Sigmoid colon (tissue), 7 donors: ENCODE results near the gene FRRS1. TPM values are rescaled to one million over a fixed set of nuclear protein-coding genes. Genes with fewer than 3 reads are reported as not detected.

Experiments used
- DNase-seq: peaks from one replicate; pipeline ENCODE4 v3.0.0-alpha.2; 2019
- H3K27ac ChIP-seq, 4 donors: fragments of 200-600 bp; sonication (generic); one replicate each; pipeline ENCODE4 v1.5.1; 2016 to 2019; ENCODE audit warnings: mild to moderate bottlenecking in 1 of 4
- H3K27me3 ChIP-seq, 3 donors: fragments of 200-600 bp; sonication (generic); one replicate each; pipeline ENCODE4 v1.5.1; 2019; ENCODE audit warnings: mild to moderate bottlenecking in 1 of 3
- H3K36me3 ChIP-seq, 4 donors: fragments of 200-600 bp; sonication (generic); one replicate each; pipeline ENCODE4 v1.5.1; 2016 to 2019
- H3K4me1 ChIP-seq, 4 donors: fragments of 200-600 bp; sonication (generic); one replicate each; pipeline ENCODE4 v1.5.1; 2017 to 2019
- H3K4me3 ChIP-seq, 4 donors: fragments of 200-600 bp; sonication (generic); one replicate each; pipeline ENCODE4 v1.5.1; 2017 to 2019; ENCODE audit warnings: mild to moderate bottlenecking in 2 of 4, moderate library complexity in 1 of 4
- H3K9me3 ChIP-seq, 4 donors: fragments of 200-600 bp in 3 of 4; sonication (generic) in 3 of 4; one replicate each; pipeline versions ENCODE4 v1.5.1 to v1.6.1; 2013 to 2019
- CTCF ChIP-seq, 4 experiments: fragments of 450-650 bp in 3 of 4; fragments of 200-600 bp in 1 of 4; IDR thresholded peaks; one replicate each; pipeline ENCODE4 v1.5.1; 2016 to 2019; ENCODE audit warnings: antibody characterized with exemption in 4 of 4, mild to moderate bottlenecking in 3 of 4, moderate library complexity in 2 of 4
- EP300 ChIP-seq, 4 donors: sonication (generic); formaldehyde crosslinking; IDR thresholded peaks; one replicate each; pipeline ENCODE4 v1.6.1; 2017; ENCODE audit warnings: antibody characterized with exemption in 4 of 4
- POLR2A ChIP-seq, 2 donors: fragments of 450-650 bp; IDR thresholded peaks; one replicate each; pipeline ENCODE4 v1.6.1; 2016; ENCODE audit warnings: antibody characterized with exemption in 2 of 2, mild to moderate bottlenecking in 2 of 2, moderate library complexity in 2 of 2
- POLR2AphosphoS5 ChIP-seq, 4 donors: sonication (generic); formaldehyde crosslinking; IDR thresholded peaks; one replicate each; pipeline ENCODE4 v1.6.1; 2017; ENCODE audit warnings: antibody characterized with exemption in 4 of 4
- WGBS, 2 donors: extraction: QIAGEN DNeasy Blood & Tissue Kit; methylation state at CpG; one replicate each; pipeline ENCODE4 v1.1.7; 2013; 5-methylcytosine and 5-hydroxymethylcytosine counted together
- intact Hi-C: fragments of 100-400 bp; cut with DNase I; formaldehyde crosslinking; loops from one replicate; pipeline ENCODE4 v1.15.1; 2023
- polyA plus RNA-seq, 3 donors: library from polyadenylated mRNA; stranded (reverse); fragments of 200-250 nt; gene quantifications; one replicate each; pipeline ENCODE4 v1.2.3, GENCODE V29; 2013
- total RNA-seq, 4 donors: library from RNA; depleted of rRNA; stranded (reverse); fragments of >200 nt; gene quantifications; one replicate each; pipeline ENCODE4 v1.1.0, GENCODE V29; 2016
- donor health status: healthy with polysubstance abuse.
- donor health status: Bipolar disorder and iron deficiency.
- donor health status: healthy.

FRRS1 gene
- total and polyA plus RNA-seq, 7 donors = 1.6 to 5.6 (median 3.6) TPM

- no peaks in the 10 kb centered on the region for H3K36me3 ChIP-seq
- H3K4me3 ChIP-seq = no peak overlapping the region
- intact Hi-C loops = no loop called here
- no peak for TF ChIP-seq EP300 (IDR thresholded peaks at IDR 0.05)
- no peak for TF ChIP-seq POLR2AphosphoS5 (IDR thresholded peaks at IDR 0.05)
- no peak for TF ChIP-seq POLR2A (IDR thresholded peaks at IDR 0.05)
- TF ChIP-seq CTCF (IDR thresholded peaks at IDR 0.05) = no peak
- H3K9me3 ChIP-seq = peaks cover 0 to 3% (median 0%) of the 10 kb centered on the region in 4 donors
- no peaks in the 10 kb centered on the region for H3K27me3 ChIP-seq
- DNase-seq = no peak
- no peak overlapping the region for H3K27ac ChIP-seq
- H3K4me1 ChIP-seq = no peaks in the 10 kb centered on the region
These were observed 22.5 kb upstream of the FRRS1 start for GRCh38 chr1:99788896-99789295.

- DNase-seq = no peak
- Histone ChIP-seq H3K36me3 (no peaks in the 10 kb centered on the region), H3K27ac (no peak overlapping the region), H3K4me1 (no peaks in the 10 kb centered on the region), H3K9me3 (peaks cover 0 to 3% (median 0%) of the 10 kb centered on the region in 4 donors), H3K4me3 (no peak overlapping the region), H3K27me3 (no peaks in the 10 kb centered on the region)
- TF ChIP-seq POLR2A (IDR thresholded peaks at IDR 0.05) (no peak), POLR2AphosphoS5 (IDR thresholded peaks at IDR 0.05) (no peak), EP300 (IDR thresholded peaks at IDR 0.05) (no peak), CTCF (IDR thresholded peaks at IDR 0.05) (no peak)
- intact Hi-C loops = no loop called here
- WGBS, 2 donors = 81 to 89% methylated on average over 2 of the region's 2 CpGs
These were observed 20.5 kb upstream of the FRRS1 start for GRCh38 chr1:99786751-99787501.

DNA sequence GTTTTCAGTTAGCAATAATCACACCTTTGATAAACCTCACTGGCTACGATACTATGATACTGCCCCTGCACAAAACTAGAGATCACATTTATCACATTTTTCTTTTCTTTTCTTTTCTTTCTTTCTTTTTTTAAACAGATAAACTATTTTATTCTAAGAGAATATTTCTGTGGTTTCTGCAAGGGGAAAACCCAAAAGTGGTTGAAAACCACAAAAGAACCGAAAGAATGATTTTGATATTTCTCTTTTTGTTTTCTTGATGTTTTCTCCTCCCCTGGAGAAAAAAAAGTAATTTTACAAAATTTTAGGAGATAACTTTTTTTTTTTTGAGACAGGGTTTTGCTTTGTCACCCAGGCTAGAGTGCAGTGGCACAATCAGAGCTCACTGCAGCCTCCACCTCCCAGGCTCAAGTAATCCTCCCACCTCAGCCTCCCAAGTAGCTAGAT is 18.4 kb upstream of the FRRS1 start:
- no peak for TF ChIP-seq POLR2AphosphoS5 (IDR thresholded peaks at IDR 0.05)
- no peak for TF ChIP-seq EP300 (IDR thresholded peaks at IDR 0.05)
- no peak for TF ChIP-seq POLR2A (IDR thresholded peaks at IDR 0.05)
- TF ChIP-seq CTCF (IDR thresholded peaks at IDR 0.05) = no peak
- Histone ChIP-seq H3K36me3 (no peaks in the 10 kb centered on the region), H3K27ac (no peak overlapping the region), H3K27me3 (no peaks in the 10 kb centered on the region), H3K4me1 (no peaks in the 10 kb centered on the region), H3K4me3 (no peak overlapping the region), H3K9me3 (peaks cover 0 to 2% (median 0%) of the 10 kb centered on the region in 4 donors)
- 51 to 87% methylated on average over 2 of the region's 2 CpGs for WGBS, 2 donors
- intact Hi-C loops = no loop called here
- DNase-seq = no peak

GRCh38 chr1:99784143-99784542 is 17.7 kb upstream of the FRRS1 start:
- 61 to 71% methylated on average over 1 of the region's 1 CpG for WGBS, 2 donors

More at GRCh38 chr1:99784143-99784542, 17.7 kb upstream of the FRRS1 start:
- Histone ChIP-seq H3K27me3 (no peaks in the 10 kb centered on the region), H3K4me1 (no peaks in the 10 kb centered on the region), H3K4me3 (no peak overlapping the region), H3K27ac (no peak overlapping the region), H3K36me3 (no peaks in the 10 kb centered on the region), H3K9me3 (no peaks in the 10 kb centered on the region)
- TF ChIP-seq POLR2A (IDR thresholded peaks at IDR 0.05) (no peak), POLR2AphosphoS5 (IDR thresholded peaks at IDR 0.05) (no peak), CTCF (IDR thresholded peaks at IDR 0.05) (no peak), EP300 (IDR thresholded peaks at IDR 0.05) (no peak)
- intact Hi-C loops = no loop called here
- DNase-seq = no peak
